ENCODE data around the gene KCNIP4.

The KCNIP4 gene

GRCh38 chr4:21577056-21577455 is 371.5 kb downstream of the KCNIP4 start:
- no peak for DNase-seq (ENCODE audit: low read depth in 3 of 3)

DNA sequence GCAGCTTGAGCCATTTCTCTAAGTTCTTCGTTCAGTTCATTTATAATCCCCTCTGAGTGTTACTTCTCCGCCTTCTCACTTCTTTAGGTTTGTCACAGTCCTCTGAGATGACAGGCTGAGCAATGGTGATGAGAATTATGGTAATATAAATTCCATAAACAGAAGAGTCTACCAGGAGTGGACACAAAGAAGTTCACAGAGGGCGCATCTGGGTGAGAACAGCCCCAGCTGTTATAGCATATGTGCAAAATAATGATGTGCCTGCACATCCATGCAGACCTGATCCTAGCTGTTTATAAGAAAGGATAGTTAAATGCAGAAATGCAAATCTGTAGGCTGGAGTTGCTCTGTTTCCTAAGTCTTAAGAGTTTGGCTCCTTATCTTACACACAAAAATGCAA is 377.5 kb downstream of the KCNIP4 start:
- DNase-seq (ENCODE audit: low read depth in 3 of 3), result no peak

DNA sequence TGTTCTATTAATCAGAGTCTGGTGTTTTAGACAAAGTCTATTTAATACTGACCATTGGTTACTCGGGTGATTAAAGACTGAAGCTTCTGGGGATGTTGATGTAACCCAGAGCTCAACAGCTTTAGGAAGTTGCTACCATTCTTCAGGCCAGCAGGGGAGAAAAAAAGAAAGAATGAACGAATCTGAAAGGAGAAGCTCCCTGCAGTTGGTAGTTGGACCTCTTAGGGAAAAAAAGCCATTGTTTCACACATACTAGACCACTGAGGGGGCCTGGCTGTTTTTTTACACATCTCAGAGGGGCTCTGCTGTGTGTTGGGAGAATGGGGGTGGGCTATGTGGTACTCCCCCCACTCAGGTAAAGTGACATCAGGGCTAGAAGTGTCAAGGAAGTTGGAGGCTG is 378.9 kb downstream of the KCNIP4 start:
- DNase-seq (ENCODE audit: low read depth in 3 of 3), result no peak

DNA sequence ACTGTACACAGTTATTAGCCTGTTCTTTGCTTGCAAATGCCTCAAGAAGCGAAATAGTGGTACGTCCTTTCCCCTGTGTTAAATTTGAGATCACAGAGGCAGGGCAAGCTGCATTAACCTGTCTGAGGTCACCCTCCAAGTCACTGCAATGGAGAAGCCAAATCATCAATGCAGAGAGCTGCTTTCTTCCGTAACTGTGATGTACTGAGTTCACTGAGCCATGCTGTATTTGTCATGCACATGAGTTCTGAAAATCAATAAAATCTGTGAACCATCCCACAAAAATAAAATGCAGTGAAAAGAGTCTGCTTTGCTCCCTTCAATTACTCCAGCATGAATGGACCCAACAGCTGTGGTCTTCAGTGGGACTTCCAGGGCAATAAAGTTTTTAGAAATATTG is 393.5 kb downstream of the KCNIP4 start:
- no peak for DNase-seq (ENCODE audit: low read depth in 3 of 3)

GRCh38 chr4:21554500-21554899 is 394.1 kb downstream of the KCNIP4 start:
- no peak for DNase-seq (ENCODE audit: low read depth in 3 of 3)

GRCh38 chr4:21554066-21554465 is 394.5 kb downstream of the KCNIP4 start:
- DNase-seq (ENCODE audit: low read depth in 3 of 3), result no peak

DNA sequence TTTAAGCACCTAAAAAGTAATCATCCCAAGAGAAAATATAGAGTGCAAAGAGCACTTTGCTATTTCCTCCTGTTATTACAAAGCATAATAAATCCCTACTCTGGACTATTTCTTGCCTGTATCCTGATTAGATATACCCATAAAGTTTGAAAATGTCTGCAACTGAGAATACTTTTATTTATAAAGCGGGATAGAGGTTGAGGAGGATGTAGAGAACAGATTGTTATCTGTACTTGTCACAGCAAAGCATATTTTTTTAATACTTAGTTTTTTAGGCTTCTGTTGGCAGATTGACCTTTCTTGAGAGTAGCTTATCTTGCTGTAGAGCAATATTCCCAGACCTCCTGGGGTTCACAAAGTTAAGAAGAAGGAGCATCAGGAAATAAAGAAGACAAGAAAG is 396.1 kb downstream of the KCNIP4 start:
- no peak for DNase-seq (ENCODE audit: low read depth in 3 of 3)

- DNase-seq (ENCODE audit: low read depth in 3 of 3), result no peak
These were observed 403.6 kb downstream of the KCNIP4 start for GRCh38 chr4:21544955-21545354.

DNA sequence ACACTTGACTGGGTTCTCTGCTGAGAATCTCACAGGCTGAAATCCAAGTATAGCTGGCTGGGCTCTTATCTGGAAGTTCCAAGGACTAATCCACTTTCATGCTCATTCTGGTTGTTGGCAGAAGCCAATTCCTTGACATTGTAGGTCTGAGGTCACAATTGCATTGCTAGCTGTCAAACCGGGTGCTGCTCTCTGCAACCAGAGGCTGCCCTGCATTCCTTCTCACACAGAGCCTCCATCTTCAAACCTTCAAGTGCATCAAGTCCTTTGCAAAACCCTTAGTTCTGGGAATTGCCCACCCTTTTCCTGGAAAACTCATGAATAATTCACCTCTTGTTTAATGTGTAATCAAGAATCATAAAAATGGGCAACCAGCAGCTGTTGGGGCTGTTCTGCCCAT is 404.2 kb downstream of the KCNIP4 start:
- no peak for DNase-seq (ENCODE audit: low read depth in 3 of 3)

DNA sequence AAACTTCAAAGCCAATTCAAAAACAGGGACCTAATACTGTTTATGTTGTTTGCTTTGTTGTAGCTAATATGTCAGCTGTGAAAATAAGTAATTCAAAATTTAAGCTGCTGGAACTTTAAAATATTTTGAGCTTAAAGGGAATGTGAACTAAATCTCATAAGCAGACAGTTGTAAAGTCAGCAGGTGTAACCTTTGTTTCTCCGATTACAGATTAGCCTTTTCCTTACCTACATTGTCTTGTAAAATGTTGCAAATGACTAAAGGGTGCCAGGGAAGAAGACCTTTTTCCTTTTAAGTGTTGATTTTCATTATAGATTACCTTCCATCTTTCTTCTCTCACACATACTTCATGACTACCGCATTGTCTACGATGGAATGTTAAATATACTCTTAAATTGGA is 405.1 kb downstream of the KCNIP4 start:
- DNase-seq (ENCODE audit: low read depth in 3 of 3), result no peak

DNA sequence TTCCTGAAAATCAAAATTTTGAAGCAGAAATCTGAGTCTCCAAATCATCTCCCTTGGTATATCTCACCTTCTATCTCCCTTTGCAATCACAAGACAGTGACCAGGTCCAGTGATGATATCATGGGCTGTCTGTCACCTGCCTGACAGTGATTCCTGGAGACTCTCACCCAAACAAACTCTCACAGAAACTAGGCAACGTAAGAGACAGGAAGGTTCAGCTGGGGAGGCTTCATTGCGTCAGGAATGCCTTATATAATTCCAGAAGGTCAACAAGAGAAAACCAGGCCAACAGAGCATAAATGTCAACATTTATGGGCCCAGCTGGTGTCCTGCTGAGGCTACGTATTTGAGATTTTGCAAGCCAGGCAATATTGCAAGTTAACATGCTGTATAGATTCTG is 412.7 kb downstream of the KCNIP4 start:
- no peak for DNase-seq (ENCODE audit: low read depth in 3 of 3)

- no peak for DNase-seq (ENCODE audit: low read depth in 3 of 3)
These were observed 417.5 kb downstream of the KCNIP4 start for GRCh38 chr4:21531048-21531447.

- DNase-seq (ENCODE audit: low read depth in 3 of 3), result no peak
These were observed 419.4 kb downstream of the KCNIP4 start for GRCh38 chr4:21529214-21529613.

DNA sequence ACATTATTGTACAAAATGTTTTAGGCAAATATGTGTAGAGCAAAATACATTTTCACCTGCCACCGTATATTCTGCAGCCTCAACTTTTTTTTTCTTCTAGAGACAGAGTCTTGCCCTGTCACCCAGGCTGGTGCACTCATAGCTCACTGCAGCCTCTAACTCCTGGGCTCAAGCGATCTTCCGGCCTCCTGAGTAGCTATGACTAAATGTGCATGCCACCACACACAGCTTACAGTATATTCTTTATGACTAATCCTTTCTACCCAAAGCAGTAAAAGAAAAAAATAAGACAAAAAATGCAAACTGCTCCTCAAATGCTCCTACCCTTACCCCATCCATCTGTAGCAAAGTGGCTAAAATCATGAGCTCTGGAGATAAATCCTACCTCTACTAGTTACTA is 426.3 kb downstream of the KCNIP4 start:
- DNase-seq (ENCODE audit: low read depth in 3 of 3), result no peak

GRCh38 chr4:21517126-21517859 is 431.3 kb downstream of the KCNIP4 start:
- no peak for DNase-seq (ENCODE audit: low read depth in 3 of 3)

- DNase-seq (ENCODE audit: low read depth in 3 of 3), result no peak
These were observed 434.4 kb downstream of the KCNIP4 start for GRCh38 chr4:21514022-21514694.

DNA sequence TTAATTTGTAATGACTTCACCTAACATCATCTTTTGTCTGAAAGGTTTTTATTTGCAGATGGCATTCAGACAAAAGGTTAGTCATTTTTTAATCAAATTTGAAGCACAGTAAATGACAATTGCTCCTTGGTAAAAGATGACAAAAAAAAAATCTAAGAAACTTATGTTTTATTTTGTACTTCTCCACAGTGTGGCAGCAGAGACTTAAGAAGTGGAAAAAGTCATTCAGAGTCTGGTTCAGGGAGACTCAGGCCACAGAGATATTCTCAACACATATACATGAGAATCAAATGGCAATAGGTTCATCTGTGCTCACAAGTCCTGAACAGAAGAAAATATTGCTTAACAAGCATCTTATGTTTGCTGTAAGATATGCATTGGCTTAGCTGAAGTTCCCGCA is 436.2 kb downstream of the KCNIP4 start:
- no peak for DNase-seq (ENCODE audit: low read depth in 3 of 3)

DNA sequence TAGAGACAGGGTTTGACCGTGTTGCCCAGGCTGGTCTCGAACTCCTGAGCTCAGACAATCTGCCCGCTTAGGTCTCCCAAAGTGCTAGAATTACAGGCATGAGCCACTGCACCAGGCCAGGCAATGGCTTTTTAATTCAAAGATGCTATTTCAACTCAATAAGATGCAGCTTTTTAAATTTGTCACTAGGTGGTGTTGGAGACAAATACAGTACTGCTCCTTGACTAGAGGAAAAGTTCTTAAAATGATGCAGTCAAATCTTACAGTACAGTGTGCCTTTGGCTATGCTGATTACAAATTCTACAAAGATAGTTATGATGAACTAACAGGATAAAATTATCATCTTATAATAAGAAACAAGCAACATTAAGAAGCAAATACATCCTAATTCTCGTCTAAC is 441.1 kb downstream of the KCNIP4 start:
- DNase-seq (ENCODE audit: low read depth in 3 of 3), result no peak

DNA sequence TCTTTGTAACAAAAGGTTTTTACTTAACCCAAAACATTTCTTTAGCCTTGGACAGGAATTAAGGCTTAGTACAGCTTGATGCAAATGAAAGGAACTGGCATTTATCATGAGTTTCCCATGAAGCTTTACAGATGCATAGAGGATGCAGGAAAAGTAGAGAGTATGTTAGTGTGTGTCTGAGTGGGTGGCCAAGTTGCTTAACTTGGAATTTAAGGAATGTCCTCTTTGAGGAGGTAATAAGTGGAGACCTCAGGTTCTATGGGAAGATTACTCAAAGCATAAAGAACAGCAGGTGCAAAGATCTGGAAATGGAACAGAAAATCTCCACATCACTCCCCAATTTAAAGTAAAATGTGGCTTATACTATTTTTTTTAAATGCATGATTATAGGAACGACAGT is 457.9 kb downstream of the KCNIP4 start:
- no peak for DNase-seq (ENCODE audit: low read depth in 3 of 3)

DNA sequence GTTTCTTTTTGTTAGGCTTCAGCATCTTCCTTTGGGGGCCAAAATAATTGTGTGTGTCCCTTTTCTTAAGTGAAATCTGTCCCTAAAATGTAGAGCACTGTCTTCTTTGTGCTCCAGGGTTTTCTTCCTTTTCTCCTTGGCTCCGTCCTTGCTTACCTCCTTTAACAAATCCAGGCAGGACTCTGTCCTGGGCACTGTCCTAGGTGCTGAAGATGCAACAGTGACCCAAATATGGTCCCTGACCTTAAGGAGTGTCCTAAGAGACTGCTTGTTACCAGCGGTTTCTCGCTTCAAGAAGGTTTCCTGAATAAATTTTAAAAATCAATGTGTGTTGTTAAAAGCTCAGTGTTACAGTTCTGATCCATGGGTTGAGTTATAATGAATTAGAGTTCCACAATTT is 471.8 kb downstream of the KCNIP4 start:
- DNase-seq (ENCODE audit: low read depth in 3 of 3), result no peak

DNA sequence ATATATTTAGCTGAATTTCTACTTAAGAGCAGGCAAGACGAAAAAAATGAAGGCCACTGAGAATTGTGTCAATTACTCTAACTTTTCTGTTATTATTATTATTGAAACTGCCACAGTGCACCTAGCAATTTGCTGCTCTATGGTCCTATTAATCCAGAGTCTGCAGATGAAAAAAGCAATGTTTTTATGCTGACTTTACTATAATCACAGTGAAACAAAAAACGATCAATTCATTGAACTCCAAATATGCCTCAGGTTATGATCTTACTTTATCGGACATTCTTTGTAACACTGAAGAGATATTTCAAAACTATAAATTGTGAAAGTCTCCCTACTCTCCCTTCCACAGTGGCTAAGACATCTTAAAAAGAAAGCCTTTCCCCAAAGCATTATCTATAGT is 474.4 kb downstream of the KCNIP4 start:
- no peak for DNase-seq (ENCODE audit: low read depth in 3 of 3)

DNA sequence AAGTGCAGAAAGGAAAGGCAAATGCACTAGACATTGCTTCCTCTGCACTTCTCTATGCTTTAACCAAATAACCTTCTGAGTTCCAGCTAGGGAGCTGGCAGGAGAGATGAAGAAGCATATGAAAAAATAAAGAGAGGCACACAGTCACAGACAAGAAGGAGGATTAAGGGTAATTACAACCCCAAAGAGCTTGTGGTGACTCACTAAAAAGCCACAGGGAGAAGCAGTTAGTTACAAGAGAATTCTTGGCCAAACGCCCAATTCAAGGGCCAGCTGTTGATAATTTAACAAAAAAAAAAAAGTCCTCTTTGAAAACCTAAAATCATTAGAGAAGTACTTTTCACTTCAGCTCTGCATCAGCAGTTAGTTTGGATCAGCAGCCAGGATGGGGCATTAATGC is 478.0 kb downstream of the KCNIP4 start:
- DNase-seq (ENCODE audit: low read depth in 3 of 3), result no peak

DNA sequence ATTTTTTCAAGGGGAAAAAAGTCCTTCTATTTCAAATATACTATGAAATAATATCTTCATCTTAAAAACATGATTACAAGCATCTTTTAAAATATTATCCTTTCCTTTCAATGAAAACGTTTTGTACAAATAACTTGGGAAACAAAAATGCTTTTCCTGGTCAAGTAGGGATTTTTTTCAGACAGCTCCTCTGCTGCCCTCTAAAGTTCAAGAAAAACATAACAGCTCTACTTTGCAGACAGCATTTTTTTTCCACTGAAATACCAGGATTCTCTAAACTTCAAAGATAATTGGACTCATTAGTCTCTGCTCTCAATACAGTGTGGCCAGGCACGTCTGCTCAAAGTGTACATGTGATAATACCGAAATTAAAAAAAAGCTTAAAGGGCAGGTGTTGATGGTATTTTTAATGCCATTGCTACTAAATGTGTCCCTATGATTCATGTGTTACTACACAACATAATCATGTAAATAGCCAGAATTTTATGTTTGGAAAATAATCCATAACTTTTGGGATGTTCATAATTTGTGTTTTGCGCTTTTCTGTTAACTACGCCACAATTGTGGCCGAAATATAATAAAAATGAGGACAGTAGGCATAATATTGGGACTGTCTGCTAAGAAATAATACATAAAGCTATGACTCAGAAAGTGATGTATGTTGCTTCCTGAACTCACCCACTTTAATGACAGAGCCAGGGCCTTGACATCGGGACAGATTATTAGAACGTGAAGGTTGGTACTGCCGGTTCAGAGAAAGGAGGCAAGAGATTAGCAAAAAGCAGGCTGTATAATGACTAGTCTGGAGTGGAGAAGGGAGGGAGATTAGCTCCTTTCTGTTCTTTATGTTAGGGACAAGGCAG is 478.9 kb downstream of the KCNIP4 start:
- no peak for DNase-seq (ENCODE audit: low read depth in 3 of 3)

All from stimulated activated CD4-positive, alpha-beta T cell treated with anti-CD3 and anti-CD28 coated beads, TNF-alpha, amount 100 ng/mL, for 4 hours (primary cell).